Activated effector memory CD4-positive, alpha-beta T cell treated with Interleukin-2 at 50 U/mL for 16 hours (primary cell): ENCODE measurements around the gene KIF3A.

Experiments
- DNase-seq: peaks from one replicate; pipeline ENCODE4 v3.0.0-alpha.2; 2020

KIF3A gene

GRCh38 chr5:132677191-132677590 lies 60.2 kb downstream of the KIF3A start:
- DNase-seq = no peak

GRCh38 chr5:132675936-132676689 lies 61.2 kb downstream of the KIF3A start:
- no peak for DNase-seq

GRCh38 chr5:132674671-132675506 lies 62.5 kb downstream of the KIF3A start:
- DNase-seq = no peak

- DNase-seq = no peak
These were observed 63.3 kb downstream of the KIF3A start, which contains the start of gene IL4 for GRCh38 chr5:132673939-132674630. Gene IL4, plus strand, starts transcription at chr5:132673989. Its CDS starts 62 bp downstream, at chr5:132674051.

- DNase-seq = no peak
These were observed 63.9 kb downstream of the KIF3A start for GRCh38 chr5:132673488-132673887.

- no peak for DNase-seq
These were observed 66.3 kb downstream of the KIF3A start for GRCh38 chr5:132671000-132671399.

DNA sequence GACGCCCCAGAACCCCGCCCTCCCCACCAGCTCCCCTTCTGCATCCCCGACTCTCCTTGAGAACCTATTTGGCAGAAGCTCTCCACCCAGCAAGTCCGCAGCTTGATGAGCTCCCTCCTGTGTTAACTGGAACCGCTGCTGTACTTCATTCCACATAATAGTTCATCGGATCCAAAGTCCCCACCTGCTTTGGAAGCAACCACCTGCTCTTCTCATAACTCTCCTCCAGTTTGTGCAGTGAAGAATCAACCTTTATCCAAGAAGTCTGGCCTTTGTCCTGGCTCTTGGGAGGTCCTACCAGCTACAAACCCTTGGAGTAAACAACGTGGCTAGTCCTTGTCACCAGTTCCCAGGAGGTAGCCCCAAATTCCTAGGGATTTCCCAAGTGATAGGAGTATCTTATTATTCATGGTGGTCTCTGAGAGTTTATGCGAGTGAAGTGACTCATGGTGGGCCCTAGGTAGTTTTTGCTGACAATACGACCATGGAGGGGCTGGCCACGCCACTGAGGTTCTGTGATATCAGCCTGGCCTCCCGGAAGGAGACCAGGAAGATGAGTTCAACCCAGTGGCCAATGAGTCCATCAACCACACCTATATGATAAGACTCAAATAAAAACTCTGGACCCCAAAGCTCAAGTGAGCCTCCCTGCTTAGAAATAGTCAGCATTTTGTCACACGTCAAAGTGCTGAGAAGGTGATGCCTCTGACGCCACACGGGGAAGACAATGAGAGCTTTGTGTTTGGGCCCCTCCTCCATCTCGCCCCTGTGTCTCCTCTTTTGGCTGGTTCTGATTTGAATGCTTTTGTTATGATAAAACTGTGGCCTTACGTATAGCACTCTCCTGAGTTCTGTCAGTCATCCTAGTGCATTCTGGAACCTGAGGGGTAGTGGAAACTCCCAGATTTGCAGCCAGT lies 67.1 kb downstream of the KIF3A start:
- DNase-seq = no peak

DNA sequence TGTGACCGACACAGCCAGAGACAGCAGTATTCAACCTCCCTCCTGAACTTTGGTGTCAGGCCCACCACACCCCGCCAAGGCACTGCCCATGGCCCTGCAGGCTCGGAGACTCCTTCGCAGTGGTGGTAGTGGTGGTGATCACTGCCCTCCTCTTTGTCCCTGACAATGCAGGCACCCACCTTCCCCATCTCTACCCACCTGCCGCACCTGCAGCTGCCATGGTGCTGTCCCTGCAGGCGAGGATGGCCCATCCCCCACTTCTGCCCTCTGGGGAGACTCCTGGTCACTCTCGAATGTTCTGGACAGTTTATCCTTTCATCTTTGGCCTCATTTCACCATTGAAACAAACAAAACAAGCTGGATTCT lies 67.9 kb downstream of the KIF3A start:
- no peak for DNase-seq

GRCh38 chr5:132668706-132669454 lies 68.5 kb downstream of the KIF3A start:
- DNase-seq = no peak

DNA sequence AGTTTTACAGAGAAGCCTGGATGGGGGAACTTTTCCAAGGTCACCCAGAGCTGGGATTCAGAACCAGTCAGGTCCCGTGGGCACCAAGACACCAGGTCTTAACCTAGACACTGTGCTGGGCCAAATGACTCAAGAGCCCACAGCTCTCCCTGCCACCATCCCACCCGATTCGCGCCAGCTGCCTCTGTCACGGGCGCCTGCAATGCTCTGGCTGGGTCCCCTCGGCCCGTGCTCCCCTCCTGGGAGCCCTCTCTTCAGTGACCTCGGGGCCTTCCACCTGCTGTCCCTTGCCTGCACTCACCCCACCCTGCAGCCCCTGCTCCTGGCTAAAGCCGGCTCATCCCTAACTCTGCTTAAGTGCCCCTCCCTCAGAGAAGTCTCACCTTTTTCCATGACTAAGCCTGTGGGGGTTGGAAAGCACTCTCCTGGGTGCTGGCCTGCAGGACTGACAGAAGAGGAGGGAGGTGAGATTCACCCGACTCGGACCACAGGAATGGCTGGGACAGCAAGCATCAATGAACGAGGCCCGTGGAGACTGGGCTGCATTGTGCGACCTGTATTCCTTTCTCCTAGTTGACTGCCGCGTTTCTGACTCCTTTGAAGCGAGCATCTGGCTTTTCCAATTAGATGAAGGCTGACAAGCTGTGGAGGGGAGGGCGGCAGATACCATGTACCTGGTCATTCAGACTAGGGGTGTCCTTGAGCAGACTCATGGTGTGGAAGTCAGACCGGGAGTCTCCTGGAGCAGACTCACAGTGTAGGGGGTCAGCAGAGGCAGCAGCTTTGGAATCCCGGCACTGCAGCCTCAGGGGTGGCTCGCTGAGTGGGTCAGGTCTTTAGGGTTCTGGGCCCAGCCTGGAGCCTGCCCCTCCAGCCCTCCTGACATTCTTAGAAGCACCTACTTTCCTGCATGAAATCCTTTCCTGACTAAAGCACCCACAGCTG lies 69.3 kb downstream of the KIF3A start:
- no peak for DNase-seq

GRCh38 chr5:132667309-132667708 lies 70.0 kb downstream of the KIF3A start:
- no peak for DNase-seq

GRCh38 chr5:132666310-132667123 lies 70.8 kb downstream of the KIF3A start:
- no peak for DNase-seq

- DNase-seq = no peak
These were observed 71.7 kb downstream of the KIF3A start for GRCh38 chr5:132665574-132666080.

DNA sequence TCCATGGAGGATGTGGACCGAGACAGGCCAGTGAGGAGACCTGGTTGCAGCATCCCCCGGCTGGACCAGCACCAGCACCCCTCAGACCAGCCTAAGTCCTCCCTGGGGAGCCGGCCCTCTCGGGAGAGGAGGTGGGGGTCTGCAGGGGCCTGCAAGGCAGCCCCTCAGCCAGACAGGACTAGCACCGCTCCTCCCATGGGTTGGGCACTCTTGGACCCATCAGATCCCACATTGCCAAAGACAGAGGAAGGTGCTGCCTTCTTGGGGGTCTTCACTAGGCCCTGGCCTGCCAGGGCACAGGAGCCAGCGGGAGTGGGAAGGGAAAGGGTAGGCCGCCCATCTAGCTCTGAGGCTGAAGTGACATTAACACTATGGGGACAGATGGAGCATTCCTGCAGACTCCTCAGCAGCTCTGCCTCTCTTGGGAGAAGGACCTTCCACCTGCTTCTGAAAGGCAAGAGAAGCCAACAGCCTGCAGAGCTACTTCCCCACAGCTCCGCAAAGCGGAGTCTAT lies 72.6 kb downstream of the KIF3A start:
- no peak for DNase-seq

DNA sequence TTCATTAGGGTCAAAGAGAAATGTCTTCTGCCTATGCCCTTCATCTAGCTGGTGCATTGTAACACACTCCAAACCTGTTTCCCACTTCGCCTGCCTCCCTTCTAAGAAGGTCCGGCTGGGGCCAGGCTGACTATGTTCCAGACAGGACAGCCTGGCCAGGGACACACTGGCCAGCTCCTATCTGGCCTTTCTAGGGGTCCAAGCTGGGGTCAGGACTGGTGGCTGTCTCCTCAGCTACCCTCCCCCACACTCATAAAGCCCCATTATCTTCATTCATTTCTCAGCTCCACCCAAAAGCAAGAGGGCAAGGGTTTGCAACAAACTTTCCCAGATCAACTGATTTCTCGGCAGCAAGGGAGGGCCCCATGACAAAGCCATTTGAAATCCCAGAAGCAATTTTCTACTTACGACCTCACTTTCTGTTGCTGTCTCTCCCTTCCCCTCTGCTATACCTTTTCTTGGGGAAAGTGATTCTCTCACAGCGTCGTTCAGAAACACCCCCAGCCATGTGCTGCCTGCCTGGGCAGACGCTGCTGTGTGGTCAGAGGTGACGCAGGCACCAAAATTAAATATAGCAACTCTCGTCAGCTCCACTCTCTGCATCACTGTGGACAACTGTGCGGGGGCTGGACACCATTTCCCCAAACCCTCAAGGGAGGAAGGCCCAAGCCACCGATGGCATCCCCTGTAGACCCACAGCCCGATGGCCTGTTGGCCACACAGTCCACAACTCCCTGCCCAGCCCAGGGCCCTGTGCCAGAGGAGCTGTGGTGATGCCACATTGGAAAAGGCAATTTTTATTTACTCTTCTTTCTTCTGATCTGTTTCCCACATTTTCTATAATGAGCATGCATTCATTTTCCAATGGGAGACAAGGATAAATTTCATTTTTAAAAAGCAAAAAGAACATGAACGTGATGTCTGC lies 73.3 kb downstream of the KIF3A start:
- no peak for DNase-seq

DNA sequence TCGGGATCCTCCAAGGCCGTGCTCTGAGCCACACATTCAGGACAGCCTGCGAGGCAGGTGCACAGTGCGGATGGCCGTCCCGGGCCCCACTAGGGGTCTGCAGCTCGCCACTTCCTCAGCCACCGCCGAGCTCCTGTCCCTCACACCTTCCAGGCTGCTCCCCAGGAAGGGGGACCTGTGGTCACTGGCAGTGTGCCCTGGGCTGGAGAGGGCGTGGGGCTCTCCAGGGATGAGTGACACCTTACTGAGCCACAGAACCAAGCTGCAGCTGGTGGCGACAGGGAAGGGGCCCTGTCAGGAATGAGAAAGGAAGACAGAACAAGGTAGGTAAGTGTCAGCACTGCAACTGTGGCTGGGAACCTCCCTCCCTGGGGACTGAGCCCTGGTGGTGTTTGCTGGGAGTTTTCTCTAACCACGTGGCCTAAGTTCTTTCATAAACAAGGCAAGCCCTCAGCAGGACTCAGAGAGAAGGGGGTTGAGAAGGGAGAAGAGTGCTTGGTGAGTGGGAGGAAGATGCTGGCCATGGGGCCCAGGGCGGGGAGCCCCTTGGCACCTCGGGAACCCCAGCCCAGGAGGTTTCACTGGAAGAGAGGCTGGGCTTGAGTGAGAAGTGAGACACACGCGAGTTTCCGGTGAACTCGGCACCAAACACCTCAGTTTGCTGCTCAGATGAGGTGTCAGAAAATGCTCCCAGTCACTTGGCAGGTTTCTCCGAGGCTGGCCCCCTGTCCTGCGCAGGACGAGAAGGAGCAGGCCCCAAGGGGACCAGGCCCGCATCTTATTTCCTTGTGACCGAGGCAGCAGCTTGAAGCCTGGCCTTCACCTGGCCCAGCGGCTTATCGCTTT lies 74.2 kb downstream of the KIF3A start:
- peak; percentile 22 for DNase-seq

- DNase-seq = no peak
These were observed 75.3 kb downstream of the KIF3A start for GRCh38 chr5:132662004-132662401.
